GM12878 (cell line): ENCODE results near the gene REEP1. TPM values are rescaled to one million over a fixed set of nuclear protein-coding genes. Genes with fewer than 3 reads are reported as not detected.
"Not testable (repeated sequence)": the region's sequence is repeated elsewhere in the genome, so short reads cannot be mapped to it uniquely, and the experiment has no call there.

Experiments used
- ATAC-seq: fragments of 200-7000 bp; cut with Tn5 transposase; 3 replicates; pipeline ENCODE4 v1.9.1; 2020; ENCODE audit warnings: mild to moderate bottlenecking, moderate library complexity
- BruUV-seq: library from RNA; stranded (reverse); fragments of 400-500 nt; replicated peaks from 2 replicates; lab custom pipeline; 2021; lab: Mats Ljungman, UMichigan
- CTCF ChIA-PET: fragments of 300-600 bp; sonication (Branson Sonifier 250); formaldehyde crosslinking; extraction: SDS; loops from one replicate; lab custom pipeline; 2021; ENCODE audit warnings: inconsistent platforms; lab: Yijun Ruan, JAX
- POLR2A ChIA-PET: fragments of 350-600 bp; formaldehyde crosslinking; extraction: SDS; loops from one replicate; lab custom pipeline; 2021; ENCODE audit warnings: inconsistent platforms; lab: Charles Lee
- RAD21 ChIA-PET: fragments of 300-600 bp; sonication (Branson Sonifier 250); formaldehyde crosslinking; loops from one replicate; lab custom pipeline; 2023; ENCODE audit warnings: antibody characterized with exemption; ENCODE audit not compliant: unreplicated experiment; lab: Charles Lee
- SMC1A ChIA-PET: fragments of 300-600 bp; sonication (Branson Sonifier 250); formaldehyde crosslinking; loops from one replicate; lab custom pipeline; 2023; ENCODE audit not compliant: unreplicated experiment, uncharacterized antibody; lab: Charles Lee
- DNase-seq: peaks from one replicate; pipeline ENCODE4 v3.0.0-alpha.2; 2011; ENCODE audit warnings: low read depth, low spot score
- FAIRE-seq: peaks from 3 replicates; lab custom pipeline; 2011; peaks lifted over from hg19 to GRCh38; lab: Jason Lieb, UNC
- H2AFZ ChIP-seq: 2 replicates; pipeline ENCODE4 v1.6.0; 2011; ENCODE audit warnings: low read depth, low read length, control low read depth; ENCODE audit not compliant: control insufficient read depth
- H3K27ac ChIP-seq: 2 replicates; pipeline ENCODE4 v1.5.1; 2011; ENCODE audit warnings: control low read depth; ENCODE audit not compliant: control insufficient read depth, insufficient read depth
- H3K27me3 ChIP-seq, 2 experiments: replicated peaks in 1 of 2; 2 replicates each; pipeline versions ENCODE4 v1.6.0 to v1.6.1; 2011; ENCODE audit warnings: low read length in 1 of 2; ENCODE audit not compliant: control insufficient read depth in 2 of 2, insufficient read depth in 2 of 2
- H3K36me3 ChIP-seq, 2 experiments: 2 replicates each; pipeline ENCODE4 v1.5.1; 2011; ENCODE audit warnings: low read length in 1 of 2; ENCODE audit not compliant: control insufficient read depth in 2 of 2, insufficient read depth in 2 of 2
- H3K4me1 ChIP-seq: 2 replicates; pipeline ENCODE4 v1.6.1; 2011; ENCODE audit warnings: mild to moderate bottlenecking, low read length, moderate library complexity, mixed read lengths; ENCODE audit not compliant: control insufficient read depth, insufficient read depth
- H3K4me2 ChIP-seq: 2 replicates; pipeline ENCODE4 v1.6.0; 2011; ENCODE audit warnings: control low read depth; ENCODE audit not compliant: control insufficient read depth, insufficient read depth
- H3K4me3 ChIP-seq: fragments of 200-600 bp; sonication (generic); 2 replicates; pipeline ENCODE4 v1.5.1; 2016
- H3K79me2 ChIP-seq: 2 replicates; pipeline ENCODE4 v1.6.0; 2011; ENCODE audit warnings: low read length; ENCODE audit not compliant: control insufficient read depth, insufficient read depth
- H3K9ac ChIP-seq: 2 replicates; pipeline ENCODE4 v1.8.0; 2011; ENCODE audit warnings: low read length, control low read depth, mixed read lengths; ENCODE audit not compliant: control insufficient read depth, insufficient read depth
- H3K9me3 ChIP-seq: replicated peaks from 3 replicates; pipeline ENCODE4 v1.5.1; 2011; ENCODE audit warnings: mild to moderate bottlenecking, low read length; ENCODE audit not compliant: control insufficient read depth, insufficient read depth
- H4K20me1 ChIP-seq: 2 replicates; pipeline ENCODE4 v1.6.0; 2011; ENCODE audit not compliant: control insufficient read depth, insufficient read depth
- HDAC6 ChIP-seq: fragments of 200-600 bp; sonication (generic); IDR thresholded peaks from one replicate; pipeline ENCODE4 v1.8.0; 2017; ENCODE audit warnings: antibody characterized with exemption; ENCODE audit not compliant: unreplicated experiment
- SPI1 ChIP-seq: IDR thresholded peaks from 2 replicates; pipeline ENCODE4 v1.6.1; 2011; ENCODE audit warnings: low read depth, mild to moderate bottlenecking, low read length, moderate library complexity, borderline replicate concordance; ENCODE audit not compliant: insufficient read depth
- STAT1 ChIP-seq: fragments of 450-650 bp; conservative IDR thresholded peaks from 2 replicates; pipeline ENCODE4 v1.6.1; 2014; ENCODE audit warnings: antibody characterized with exemption, mild to moderate bottlenecking
- WGBS: methylation state at CpG from one replicate; pipeline ENCODE4 v1.1.6; 2016; ENCODE audit warnings: low lambda C conversion rate; ENCODE audit not compliant: insufficient replicate concordance, insufficient coverage; ENCODE audit errors: missing lambda C conversion rate; 5-methylcytosine and 5-hydroxymethylcytosine counted together
- in situ Hi-C: fragments of 300-500 bp; cut with MboI; formaldehyde crosslinking; loops from 9 replicates; pipeline ENCODE4 v1.14.3; 2018; ENCODE audit warnings: mixed read lengths
- intact Hi-C: fragments of 100-400 bp; cut with micrococcal nuclease; formaldehyde crosslinking; loops from one replicate; pipeline ENCODE4 v1.14.2; 2022; ENCODE audit not compliant: unreplicated experiment
- polyA plus RNA-seq, 11 experiments: library from polyadenylated mRNA; depleted of rRNA in 4 of 11; unstranded in 6 of 11; stranded (reverse) in 5 of 11; fragments of >200 nt; fragmentation: Nextera tagmentation in 4 of 11; fragmentation: Illumina TruSeq in 1 of 11; extraction: Ambion mirVana in 4 of 11; extraction: Trizol in 1 of 11; gene quantifications; 1 replicate in 1 of 11; 2 replicates in 10 of 11; pipeline versions ENCODE4 v1.2.1 to v1.2.3, GENCODE V29; 2011 to 2016; ENCODE audit warnings: inconsistent platforms in 2 of 11, missing spikeins in 2 of 11, low read depth in 1 of 11
- total RNA-seq, 4 experiments: library from RNA; depleted of rRNA in 3 of 4; stranded (reverse); fragments of >200 nt in 3 of 4; fragmentation: Illumina TruSeq in 1 of 4; extraction: Trizol in 1 of 4; gene quantifications; 2 replicates each; pipeline versions ENCODE4 v1.2.1 to v1.2.3, GENCODE V29; 2013 to 2021

The REEP1 gene
- total and polyA plus RNA-seq, 10 of the 15 experiments (the other 5 are each of a cell fraction or from before 2014, with no cell fraction given) = 0.02 to 0.30 (median 0.09) TPM; not detected in 1

DNA sequence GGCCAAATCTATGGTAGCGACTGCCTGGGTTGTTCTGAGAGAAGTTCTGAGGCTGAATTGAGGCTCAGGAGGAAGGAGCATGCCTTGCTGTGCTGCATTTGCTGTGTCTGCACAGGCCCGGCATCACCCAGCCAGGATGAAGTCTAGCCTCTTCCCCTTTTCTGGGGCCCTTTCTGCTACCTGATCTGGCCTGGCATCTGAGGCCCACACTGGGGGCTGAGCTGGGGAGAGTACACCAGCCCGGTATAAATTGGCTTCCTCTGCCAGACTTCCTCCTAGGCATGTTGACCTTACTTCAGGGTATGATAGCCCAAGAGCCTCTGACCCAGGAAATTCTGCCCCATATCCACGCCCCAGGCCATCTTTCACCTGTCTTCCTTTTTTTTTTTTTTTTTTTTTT lies 108.2 kb downstream of the REEP1 start:
- SMC1A ChIA-PET = interaction anchor here (1.1 kb wide), 1 partner anchor 45 kb away, joined by 4 read pairs; no protein-coding TSS in a partner anchor
- Histone ChIP-seq H3K4me2 (peak overlapping the region; percentile 44; the same call in 1 of the 2 replicates), H2AFZ (peak overlapping the region; percentile 11), H3K4me3 (no peak overlapping the region), H3K79me2 (no peaks in the 10 kb centered on the region), H3K9ac (no peak overlapping the region), H3K9me3 (no peaks in the 10 kb centered on the region), H3K4me1 (peaks cover 32% of the 10 kb centered on the region), H3K36me3 (no peaks in the 10 kb centered on the region), H3K27ac (no peak overlapping the region), H4K20me1 (no peaks in the 10 kb centered on the region), H3K27me3 (no peaks in the 10 kb centered on the region)
- POLR2A ChIA-PET = interaction anchor here (0.8 kb wide), 1 partner anchor 143 kb away, joined by 4 read pairs; no protein-coding TSS in a partner anchor
- FAIRE-seq (no peak), ATAC-seq (peak; percentile 32; the same call in 2 of the 3 replicates), DNase-seq (no peak)
- CTCF ChIA-PET = interaction anchor here (1.5 kb wide), 1 partner anchor 8 kb away, joined by 7 read pairs; no protein-coding TSS in a partner anchor
- WGBS = 25% methylated on average over 4 of the region's 4 CpGs
- in situ Hi-C loops (no loop called here), intact Hi-C loops (loop anchor here (10.0 kb wide), 1 partner anchor 216 kb away; the partner anchor contains the start of gene KDM3A)
- BruUV-seq = no TSS peak
- RAD21 ChIA-PET = interaction anchor here (0.5 kb wide), 1 partner anchor 139 kb away, joined by 3 read pairs; no protein-coding TSS in a partner anchor
- peak; percentile 80 for TF ChIP-seq SPI1
- TF ChIP-seq STAT1 = no peak
- TF ChIP-seq HDAC6 = no peak

DNA sequence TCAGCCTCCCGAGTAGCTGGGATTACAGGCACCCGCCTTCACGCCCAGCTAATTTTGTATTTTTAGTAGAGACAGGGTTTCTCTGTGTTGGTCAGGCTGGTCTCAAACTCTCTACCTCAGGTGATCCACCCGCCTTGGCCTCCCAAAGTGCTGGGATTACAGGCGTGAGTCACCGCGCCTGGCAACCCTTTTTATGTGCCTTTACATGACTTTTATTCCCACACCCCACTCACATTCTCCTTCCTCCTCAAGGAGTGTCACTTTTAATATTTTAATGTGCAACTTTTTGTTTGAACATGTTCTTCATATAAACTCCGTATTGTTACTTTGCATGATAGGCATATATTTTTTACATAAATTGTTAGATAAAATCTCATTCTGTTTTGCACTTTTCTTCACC lies 108.9 kb downstream of the REEP1 start:
- CTCF ChIA-PET = not testable (repeated sequence)

More for the DNA sequence above, 108.9 kb downstream of the REEP1 start:
- H2AFZ ChIP-seq, H3K9ac ChIP-seq, H3K79me2 ChIP-seq, DNase-seq, in situ Hi-C loops, H3K4me3 ChIP-seq, H3K27me3 ChIP-seq, H3K4me2 ChIP-seq, H3K9me3 ChIP-seq, H3K36me3 ChIP-seq, ATAC-seq, H4K20me1 ChIP-seq, BruUV-seq, H3K27ac ChIP-seq, SMC1A ChIA-PET, FAIRE-seq, RAD21 ChIA-PET: not testable (repeated sequence)
- intact Hi-C loops = loop anchor here (10.0 kb wide), 1 partner anchor 216 kb away; the partner anchor contains the start of gene KDM3A
- WGBS = 95% methylated on average over 8 of the region's 8 CpGs
- POLR2A ChIA-PET = interaction anchor here (0.7 kb wide), 2 partner anchors 15 to 36 kb away, joined by 4 to 5 read pairs; no protein-coding TSS in a partner anchor
- peaks cover 32% of the 10 kb centered on the region for H3K4me1 ChIP-seq
